Neural progenitor cell (in vitro differentiated cells): ENCODE measurements around the gene UBE2U. TPM values are rescaled to one million over a fixed set of nuclear protein-coding genes. Genes with fewer than 3 reads are reported as not detected.

Experiments
- DNase-seq: peaks from one replicate; pipeline ENCODE4 v3.0.0-alpha.2; 2016; ENCODE audit warnings: low spot score
- H2AFZ ChIP-seq: fragments of 200-600 bp; sonication (generic); replicated peaks from 2 replicates; pipeline ENCODE4 v1.6.1; 2016; ENCODE audit warnings: antibody characterized with exemption
- H3F3A ChIP-seq: fragments of 200-600 bp; sonication (generic); 2 replicates; pipeline ENCODE4 v1.6.1; 2016; ENCODE audit warnings: antibody characterized with exemption, low read depth
- H3K27ac ChIP-seq: fragments of 200-600 bp; sonication (generic); 2 replicates; pipeline ENCODE4 v1.5.1; 2016; ENCODE audit warnings: mild to moderate bottlenecking
- H3K27me3 ChIP-seq: fragments of 200-600 bp; sonication (generic); 2 replicates; pipeline ENCODE4 v1.6.1; 2016; ENCODE audit warnings: mild to moderate bottlenecking, moderate library complexity
- H3K36me3 ChIP-seq: fragments of 200-600 bp; sonication (generic); 2 replicates; pipeline ENCODE4 v1.5.1; 2016
- H3K4me1 ChIP-seq: fragments of 200-600 bp; sonication (generic); 2 replicates; pipeline ENCODE4 v1.6.1; 2016; ENCODE audit warnings: mixed run types
- H3K4me2 ChIP-seq: fragments of 200-600 bp; sonication (generic); 2 replicates; pipeline ENCODE4 v1.6.1; 2016
- H3K4me3 ChIP-seq: fragments of 200-600 bp; sonication (generic); 2 replicates; pipeline ENCODE4 v1.5.1; 2016
- H3K79me2 ChIP-seq: fragments of 200-600 bp; sonication (generic); 2 replicates; pipeline ENCODE4 v1.6.1; 2016; ENCODE audit warnings: low read depth
- H3K9ac ChIP-seq: fragments of 200-600 bp; sonication (generic); 2 replicates; pipeline ENCODE4 v1.6.1; 2016
- H3K9me3 ChIP-seq: fragments of 200-600 bp; sonication (generic); 2 replicates; pipeline ENCODE4 v1.5.1; 2016; ENCODE audit warnings: low read depth
- H4K20me1 ChIP-seq: fragments of 200-600 bp; sonication (generic); 2 replicates; pipeline ENCODE4 v1.6.1; 2016; ENCODE audit warnings: low read depth
- H3K27ac Mint-ChIP-seq: 3 replicates; pipeline ENCODE4 v1.8.0; 2021; ENCODE audit warnings: mixed read lengths
- H3K27me3 Mint-ChIP-seq: 2 replicates; pipeline ENCODE4 v1.8.0; 2022; ENCODE audit warnings: low read depth, mild to moderate bottlenecking, inconsistent platforms, moderate library complexity, mixed read lengths; ENCODE audit not compliant: insufficient read depth
- H3K36me3 Mint-ChIP-seq: 3 replicates; pipeline ENCODE4 v1.8.0; 2021; ENCODE audit warnings: mixed read lengths
- H3K4me1 Mint-ChIP-seq: 3 replicates; pipeline ENCODE4 v1.8.0; 2021; ENCODE audit warnings: mixed read lengths
- H3K4me3 Mint-ChIP-seq: 3 replicates; pipeline ENCODE4 v1.8.0; 2021; ENCODE audit warnings: mild to moderate bottlenecking, moderate library complexity, mixed read lengths
- H3K9me3 Mint-ChIP-seq: 3 replicates; pipeline ENCODE4 v1.8.0; 2020; ENCODE audit warnings: mixed read lengths
- EZH2 ChIP-seq: fragments of 200-600 bp; sonication (generic); IDR thresholded peaks from 2 replicates; pipeline ENCODE4 v1.6.1; 2017; ENCODE audit warnings: antibody characterized with exemption, mild to moderate bottlenecking, moderate library complexity
- EZH2phosphoT487 ChIP-seq: fragments of 200-600 bp; sonication (generic); IDR thresholded peaks from 2 replicates; pipeline ENCODE4 v1.6.1; 2017; ENCODE audit warnings: antibody characterized with exemption
- total RNA-seq: library from RNA; depleted of rRNA; stranded (reverse); fragments of >200 nt; gene quantifications from 2 replicates; pipeline ENCODE4 v1.2.3, GENCODE V29; 2015; ENCODE audit warnings: low replicate concordance
- TF ChIP-seq, protein P1 (sequence below): fragments of 200-600 bp; sonication (generic); IDR thresholded peaks from 2 replicates; pipeline ENCODE4 v1.5.1; 2017; ENCODE audit warnings: antibody characterized with exemption, mild to moderate bottlenecking

The UBE2U gene
- total RNA-seq, 1 donor from 2014 or later = not detected

- Histone ChIP-seq H3K4me2 (no peak overlapping the region), H3K4me3 (no peak overlapping the region), H4K20me1 (no peaks in the 10 kb centered on the region), H3K36me3 (no peaks in the 10 kb centered on the region), H3K79me2 (no peaks in the 10 kb centered on the region), H3K9ac (no peak overlapping the region), H3K9me3 (no peaks in the 10 kb centered on the region), H2AFZ (no peak overlapping the region), H3K4me1 (peaks cover 16% of the 10 kb centered on the region), H3K27me3 (no peaks in the 10 kb centered on the region), H3F3A (no peaks in the 10 kb centered on the region), H3K27ac (no peak overlapping the region)
- no peak for TF ChIP-seq EZH2phosphoT487
- TF ChIP-seq EZH2 = no peak
- Mint-ChIP-seq H3K36me3 (no peaks in the 10 kb centered on the region), H3K27me3 (no peaks in the 10 kb centered on the region), H3K4me1 (peaks cover 2% of the 10 kb centered on the region), H3K4me3 (no peak overlapping the region), H3K9me3 (no peaks in the 10 kb centered on the region), H3K27ac (no peak overlapping the region)
- DNase-seq = no peak
Measured at GRCh38 chr1:64263335-64263734, 59.9 kb downstream of the UBE2U start.

- TF ChIP-seq EZH2phosphoT487 (no peak), EZH2 (no peak)
- TF ChIP-seq, protein P1, sequence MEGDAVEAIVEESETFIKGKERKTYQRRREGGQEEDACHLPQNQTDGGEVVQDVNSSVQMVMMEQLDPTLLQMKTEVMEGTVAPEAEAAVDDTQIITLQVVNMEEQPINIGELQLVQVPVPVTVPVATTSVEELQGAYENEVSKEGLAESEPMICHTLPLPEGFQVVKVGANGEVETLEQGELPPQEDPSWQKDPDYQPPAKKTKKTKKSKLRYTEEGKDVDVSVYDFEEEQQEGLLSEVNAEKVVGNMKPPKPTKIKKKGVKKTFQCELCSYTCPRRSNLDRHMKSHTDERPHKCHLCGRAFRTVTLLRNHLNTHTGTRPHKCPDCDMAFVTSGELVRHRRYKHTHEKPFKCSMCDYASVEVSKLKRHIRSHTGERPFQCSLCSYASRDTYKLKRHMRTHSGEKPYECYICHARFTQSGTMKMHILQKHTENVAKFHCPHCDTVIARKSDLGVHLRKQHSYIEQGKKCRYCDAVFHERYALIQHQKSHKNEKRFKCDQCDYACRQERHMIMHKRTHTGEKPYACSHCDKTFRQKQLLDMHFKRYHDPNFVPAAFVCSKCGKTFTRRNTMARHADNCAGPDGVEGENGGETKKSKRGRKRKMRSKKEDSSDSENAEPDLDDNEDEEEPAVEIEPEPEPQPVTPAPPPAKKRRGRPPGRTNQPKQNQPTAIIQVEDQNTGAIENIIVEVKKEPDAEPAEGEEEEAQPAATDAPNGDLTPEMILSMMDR = no peak
- no peak overlapping the region for H3K4me2 ChIP-seq
- Mint-ChIP-seq H3K36me3 (no peaks in the 10 kb centered on the region), H3K9me3 (no peaks in the 10 kb centered on the region), H3K27ac (no peak overlapping the region), H3K4me1 (peaks cover 4% of the 10 kb centered on the region), H3K27me3 (no peaks in the 10 kb centered on the region), H3K4me3 (no peak overlapping the region)
- no peak for DNase-seq
- no peaks in the 10 kb centered on the region for H3K27me3 ChIP-seq
- no peak overlapping the region for H3K27ac ChIP-seq
- H3K9me3 ChIP-seq = no peaks in the 10 kb centered on the region
- H3K4me1 ChIP-seq = peaks cover 16% of the 10 kb centered on the region
- no peaks in the 10 kb centered on the region for H3K36me3 ChIP-seq
- H4K20me1 ChIP-seq = no peaks in the 10 kb centered on the region
- H3K79me2 ChIP-seq = no peaks in the 10 kb centered on the region
- no peak overlapping the region for H3K9ac ChIP-seq
- H3F3A ChIP-seq = no peaks in the 10 kb centered on the region
- H3K4me3 ChIP-seq = no peak overlapping the region
- H2AFZ ChIP-seq = no peak overlapping the region
Measured at GRCh38 chr1:64263856-64264255, 60.4 kb downstream of the UBE2U start.

GRCh38 chr1:64265141-64265540 lies 61.7 kb downstream of the UBE2U start:
- Histone ChIP-seq H3K9ac (no peak overlapping the region), H3K27me3 (no peaks in the 10 kb centered on the region), H3K9me3 (no peaks in the 10 kb centered on the region), H3K27ac (no peak overlapping the region), H3K4me1 (peaks cover 20% of the 10 kb centered on the region), H3K4me2 (no peak overlapping the region), H3K36me3 (no peaks in the 10 kb centered on the region), H3F3A (no peaks in the 10 kb centered on the region), H4K20me1 (no peaks in the 10 kb centered on the region), H3K4me3 (no peak overlapping the region), H2AFZ (no peak overlapping the region), H3K79me2 (no peaks in the 10 kb centered on the region)
- Mint-ChIP-seq H3K36me3 (no peaks in the 10 kb centered on the region), H3K9me3 (no peaks in the 10 kb centered on the region), H3K27me3 (no peaks in the 10 kb centered on the region), H3K27ac (peak overlapping the region; percentile 36), H3K4me3 (peak overlapping the region; percentile 47), H3K4me1 (peaks cover 10% of the 10 kb centered on the region)
- no peak for DNase-seq
- TF ChIP-seq EZH2 (no peak), EZH2phosphoT487 (no peak)
- TF ChIP-seq, protein P1 = no peak

DNA sequence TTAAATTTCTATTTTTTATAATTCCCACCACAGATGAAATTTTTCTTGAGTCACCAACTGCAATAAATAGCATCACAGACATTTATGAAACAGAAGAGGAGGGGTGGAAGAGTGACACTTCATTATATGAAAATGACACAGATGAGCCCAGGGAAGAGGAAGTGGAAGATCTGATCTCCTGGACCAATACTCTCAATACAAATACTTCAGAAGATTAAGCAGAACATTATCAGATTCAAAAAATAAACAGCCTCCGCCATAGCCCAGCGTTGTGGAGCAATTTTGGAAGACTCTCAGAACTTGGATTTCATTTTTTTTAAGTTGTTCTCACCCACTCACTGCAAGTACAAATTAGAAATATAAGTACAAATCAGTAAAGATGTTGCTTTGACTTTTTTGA lies 63.6 kb downstream of the UBE2U start:
- Histone ChIP-seq H3F3A (no peaks in the 10 kb centered on the region), H3K9me3 (no peaks in the 10 kb centered on the region), H3K79me2 (no peaks in the 10 kb centered on the region), H3K4me3 (no peak overlapping the region), H3K9ac (no peak overlapping the region), H2AFZ (no peak overlapping the region), H3K4me1 (peaks cover 13% of the 10 kb centered on the region), H3K36me3 (no peaks in the 10 kb centered on the region), H3K27me3 (no peaks in the 10 kb centered on the region), H3K27ac (no peak overlapping the region), H4K20me1 (no peaks in the 10 kb centered on the region), H3K4me2 (no peak overlapping the region)
- no peaks in the 10 kb centered on the region for H3K27me3 Mint-ChIP-seq
- H3K4me3 Mint-ChIP-seq = no peak overlapping the region
- H3K27ac Mint-ChIP-seq = no peak overlapping the region
- H3K9me3 Mint-ChIP-seq = no peaks in the 10 kb centered on the region
- TF ChIP-seq EZH2 (no peak), EZH2phosphoT487 (no peak)
- TF ChIP-seq, protein P1 = no peak
- H3K36me3 Mint-ChIP-seq = no peaks in the 10 kb centered on the region
- DNase-seq = no peak
- peaks cover 10% of the 10 kb centered on the region for H3K4me1 Mint-ChIP-seq
